B cell (primary cell): ENCODE results near the gene KIF17. TPM values are rescaled to one million over a fixed set of nuclear protein-coding genes. Genes with fewer than 3 reads are reported as not detected.

Source experiments
- ATAC-seq: fragments of 200-7000 bp; cut with Tn5 transposase; one replicate; pipeline ENCODE4 v1.10.0; 2021; ENCODE audit warnings: low read depth, mild to moderate bottlenecking, moderate number of reproducible peaks, moderate library complexity
- CTCF ChIA-PET: fragments of 350-600 bp; sonication (Branson Sonifier 250); formaldehyde crosslinking; loops from one replicate; lab custom pipeline; 2021; ENCODE audit warnings: antibody characterized with exemption, inconsistent platforms; lab: Charles Lee
- POLR2A ChIA-PET: fragments of 350-600 bp; sonication (Branson Sonifier 250); formaldehyde crosslinking; loops from one replicate; lab custom pipeline; 2021; ENCODE audit warnings: antibody characterized with exemption; lab: Charles Lee
- DNase-seq: peaks from one replicate; pipeline ENCODE4 v3.0.0; 2013
- H2AFZ ChIP-seq: 2 replicates; pipeline ENCODE4 v1.6.1; 2012; ENCODE audit warnings: mild to moderate bottlenecking, low read depth, low read length; ENCODE audit not compliant: insufficient read depth, poor library complexity, severe bottlenecking
- H3K27ac ChIP-seq, 2 donors: 1 replicate in 1 of 2; 2 replicates in 1 of 2; pipeline ENCODE4 v1.5.1; 2012 to 2013; ENCODE audit warnings: low read length in 2 of 2, mild to moderate bottlenecking in 2 of 2, moderate library complexity in 1 of 2
- H3K27me3 ChIP-seq, 4 experiments: fragments of 200-600 bp in 1 of 4; sonication (generic) in 1 of 4; replicated peaks in 1 of 4; 1 replicate in 2 of 4; 2 replicates in 2 of 4; pipeline versions ENCODE4 v1.6.1 to v1.7.0; 2013 to 2016; ENCODE audit warnings: low read length in 3 of 4, mild to moderate bottlenecking in 2 of 4, mixed read lengths in 1 of 4, moderate library complexity in 1 of 4; ENCODE audit not compliant: insufficient read depth in 4 of 4, control insufficient read depth in 3 of 4; ENCODE audit errors: control extremely low read depth in 1 of 4
- H3K36me3 ChIP-seq, 2 experiments: replicated peaks in 1 of 2; 1 replicate in 1 of 2; 2 replicates in 1 of 2; pipeline versions ENCODE4 v1.6.1 to v1.7.1; 2013; ENCODE audit warnings: low read length in 1 of 2; ENCODE audit not compliant: insufficient read depth in 2 of 2, control insufficient read depth in 1 of 2; ENCODE audit errors: control extremely low read depth in 1 of 2, extremely low read depth in 1 of 2
- H3K4me1 ChIP-seq, 2 donors: fragments of 200-600 bp in 1 of 2; sonication (generic) in 1 of 2; 1 replicate in 1 of 2; 2 replicates in 1 of 2; pipeline versions ENCODE4 v1.5.1 to v1.6.1; 2013 to 2017; ENCODE audit warnings: low read length in 2 of 2; ENCODE audit not compliant: control insufficient read depth in 2 of 2, insufficient read depth in 2 of 2
- H3K4me2 ChIP-seq: replicated peaks from 2 replicates; pipeline ENCODE3; 2012; ENCODE audit warnings: mild to moderate bottlenecking, low read depth, low read length; ENCODE audit not compliant: poor library complexity, severe bottlenecking
- H3K4me3 ChIP-seq, 5 experiments: fragments of 200-600 bp in 1 of 5; sonication (generic) in 1 of 5; 1 replicate in 3 of 5; 2 replicates in 2 of 5; pipeline versions ENCODE4 v1.5.1 to v1.7.0; 2011 to 2016; ENCODE audit warnings: low read length in 4 of 5, mild to moderate bottlenecking in 4 of 5, low read depth in 2 of 5, control low read depth in 1 of 5, moderate library complexity in 1 of 5; ENCODE audit not compliant: insufficient read depth in 1 of 5; ENCODE audit errors: control extremely low read depth in 1 of 5, extremely low read depth in 1 of 5
- H3K79me2 ChIP-seq: fragments of 200-600 bp; sonication (generic); one replicate; pipeline ENCODE4 v1.6.0; 2016; ENCODE audit warnings: low read length; ENCODE audit not compliant: control insufficient read depth, insufficient read depth
- H3K9ac ChIP-seq: fragments of 200-600 bp; sonication (generic); 2 replicates; pipeline ENCODE4 v1.6.1; 2017; ENCODE audit warnings: mild to moderate bottlenecking, low read length, moderate library complexity
- H3K9me3 ChIP-seq, 3 donors: one replicate each; pipeline versions ENCODE4 v1.6.1 to v1.7.1; 2013; ENCODE audit warnings: low read length in 2 of 3; ENCODE audit not compliant: control insufficient read depth in 2 of 3, insufficient read depth in 1 of 3; ENCODE audit errors: control extremely low read depth in 1 of 3
- H4K20me1 ChIP-seq: 2 replicates; pipeline ENCODE4 v1.6.0; 2012; ENCODE audit warnings: mild to moderate bottlenecking, low read length; ENCODE audit not compliant: insufficient read depth, control insufficient read depth, poor library complexity, severe bottlenecking
- H3K27ac Mint-ChIP-seq: one replicate; pipeline ENCODE4 v1.8.0; 2021; ENCODE audit warnings: mixed read lengths
- H3K27me3 Mint-ChIP-seq: one replicate; pipeline ENCODE4 v1.8.0; 2021; ENCODE audit warnings: mixed read lengths
- H3K4me1 Mint-ChIP-seq: one replicate; pipeline ENCODE4 v1.8.0; 2021; ENCODE audit warnings: mixed read lengths
- H3K4me3 Mint-ChIP-seq: one replicate; pipeline ENCODE4 v1.8.0; 2021; ENCODE audit warnings: mixed read lengths
- H3K9me3 Mint-ChIP-seq: one replicate; pipeline ENCODE4 v1.8.0; 2022; ENCODE audit warnings: mixed read lengths; ENCODE audit not compliant: insufficient read depth
- EZH2 ChIP-seq: IDR thresholded peaks from 2 replicates; pipeline ENCODE4 v1.6.1; 2012; ENCODE audit warnings: borderline replicate concordance, low read depth, mild to moderate bottlenecking, moderate library complexity, low read length; ENCODE audit not compliant: insufficient read depth, poor library complexity, severe bottlenecking
- WGBS: methylation state at CpG from one replicate; pipeline ENCODE4 v1.1.5; 2013; ENCODE audit warnings: missing lambda C conversion rate; ENCODE audit not compliant: insufficient coverage; 5-methylcytosine and 5-hydroxymethylcytosine counted together
- intact Hi-C: fragments of 100-400 bp; cut with micrococcal nuclease; formaldehyde crosslinking; loops from one replicate; pipeline ENCODE4 v1.10.0; 2022
- polyA plus RNA-seq: library from polyadenylated mRNA; depleted of rRNA; stranded (reverse); fragments of >200 nt; gene quantifications from 2 replicates; pipeline ENCODE4 v1.2.3, GENCODE V29; 2012
- total RNA-seq, 2 donors: library from RNA; stranded (reverse); fragments of 120-200 nt in 1 of 2; gene quantifications; 1 replicate in 1 of 2; 2 replicates in 1 of 2; pipeline versions ENCODE4 v1.2.3 to v1.2.4, GENCODE V29; 2013 to 2022
- TF ChIP-seq, protein P1 (sequence below): fragments of 200-600 bp; IDR thresholded peaks from one replicate; pipeline ENCODE4 v1.8.0; 2022; ENCODE audit warnings: antibody characterized with exemption, mild to moderate bottlenecking

KIF17 gene
- total and polyA plus RNA-seq, 2 donors (not counting 1 experiment from before 2014, with no cell fraction given), result not detected

GRCh38 chr1:20686883-20687725 is 30.7 kb downstream of the KIF17 start:
- ATAC-seq (no peak), DNase-seq (no peak)
- TF ChIP-seq, protein P1, sequence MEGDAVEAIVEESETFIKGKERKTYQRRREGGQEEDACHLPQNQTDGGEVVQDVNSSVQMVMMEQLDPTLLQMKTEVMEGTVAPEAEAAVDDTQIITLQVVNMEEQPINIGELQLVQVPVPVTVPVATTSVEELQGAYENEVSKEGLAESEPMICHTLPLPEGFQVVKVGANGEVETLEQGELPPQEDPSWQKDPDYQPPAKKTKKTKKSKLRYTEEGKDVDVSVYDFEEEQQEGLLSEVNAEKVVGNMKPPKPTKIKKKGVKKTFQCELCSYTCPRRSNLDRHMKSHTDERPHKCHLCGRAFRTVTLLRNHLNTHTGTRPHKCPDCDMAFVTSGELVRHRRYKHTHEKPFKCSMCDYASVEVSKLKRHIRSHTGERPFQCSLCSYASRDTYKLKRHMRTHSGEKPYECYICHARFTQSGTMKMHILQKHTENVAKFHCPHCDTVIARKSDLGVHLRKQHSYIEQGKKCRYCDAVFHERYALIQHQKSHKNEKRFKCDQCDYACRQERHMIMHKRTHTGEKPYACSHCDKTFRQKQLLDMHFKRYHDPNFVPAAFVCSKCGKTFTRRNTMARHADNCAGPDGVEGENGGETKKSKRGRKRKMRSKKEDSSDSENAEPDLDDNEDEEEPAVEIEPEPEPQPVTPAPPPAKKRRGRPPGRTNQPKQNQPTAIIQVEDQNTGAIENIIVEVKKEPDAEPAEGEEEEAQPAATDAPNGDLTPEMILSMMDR, result no peak
- TF ChIP-seq EZH2, result no peak
- intact Hi-C loops, result no loop called here
- H3K36me3 ChIP-seq, result no peaks in the 10 kb centered on the region
- H2AFZ ChIP-seq, result no peak overlapping the region
- Mint-ChIP-seq H3K4me3 (no peak overlapping the region), H3K9me3 (no peaks in the 10 kb centered on the region), H3K27me3 (peaks cover 13% of the 10 kb centered on the region), H3K4me1 (no peaks in the 10 kb centered on the region), H3K27ac (no peak overlapping the region)
- H3K9ac ChIP-seq, result no peak overlapping the region
- H3K4me1 ChIP-seq, result peaks cover 5 to 11% of the 10 kb centered on the region in 2 donors
- H3K4me3 ChIP-seq, result no peak overlapping the region
- POLR2A ChIA-PET, result no interaction called here
- H3K27me3 ChIP-seq, result peaks cover 0 to 12% (median 0%) of the 10 kb centered on the region in 4 experiments
- CTCF ChIA-PET, result interaction anchor here (1.1 kb wide), 1 partner anchor 10 kb away, joined by 3 read pairs; no protein-coding TSS in a partner anchor
- no peaks in the 10 kb centered on the region for H3K9me3 ChIP-seq
- no peaks in the 10 kb centered on the region for H3K79me2 ChIP-seq
- H4K20me1 ChIP-seq, result no peaks in the 10 kb centered on the region
- no peak overlapping the region for H3K4me2 ChIP-seq
- WGBS, result 87% methylated on average over 26 of the region's 26 CpGs
- no peak overlapping the region for H3K27ac ChIP-seq

DNA sequence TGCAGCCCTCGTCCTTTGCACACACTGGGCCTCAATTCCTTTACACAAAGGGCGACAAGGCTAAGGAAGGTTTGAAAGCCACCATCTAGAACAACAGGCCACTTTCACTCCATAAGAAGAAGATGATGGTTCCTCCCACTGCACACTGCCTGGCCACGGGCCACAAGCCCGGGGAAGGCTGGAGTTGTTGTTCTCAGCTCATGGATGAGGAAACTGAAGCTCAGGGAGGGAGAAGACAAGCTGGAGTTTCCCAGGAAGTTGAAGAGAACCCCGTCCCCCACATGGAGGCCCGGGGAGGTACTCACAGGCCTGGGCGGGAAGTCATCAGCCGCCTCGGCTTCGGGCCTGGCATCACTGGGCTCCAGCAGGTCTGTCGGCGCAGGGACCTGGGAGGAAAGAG is 32.1 kb downstream of the KIF17 start:
- no peak overlapping the region for H3K4me3 Mint-ChIP-seq
- ATAC-seq (no peak), DNase-seq (no peak)
- Histone ChIP-seq H3K9me3 (no peaks in the 10 kb centered on the region), H3K27ac (no peak overlapping the region), H3K79me2 (no peaks in the 10 kb centered on the region), H3K36me3 (no peaks in the 10 kb centered on the region), H3K9ac (no peak overlapping the region), H3K4me1 (peaks cover 5 to 11% of the 10 kb centered on the region in 2 donors), H3K4me3 (no peak overlapping the region), H4K20me1 (no peaks in the 10 kb centered on the region), H3K27me3 (peaks cover 0 to 12% (median 0%) of the 10 kb centered on the region in 4 experiments), H2AFZ (no peak overlapping the region), H3K4me2 (no peak overlapping the region)
- H3K9me3 Mint-ChIP-seq, result no peaks in the 10 kb centered on the region
- WGBS, result 96% methylated on average over 3 of the region's 12 CpGs
- no peak for TF ChIP-seq EZH2
- no peak overlapping the region for H3K27ac Mint-ChIP-seq
- H3K27me3 Mint-ChIP-seq, result peaks cover 16% of the 10 kb centered on the region
- POLR2A ChIA-PET, result no interaction called here
- CTCF ChIA-PET, result no interaction called here
- intact Hi-C loops, result no loop called here
- H3K4me1 Mint-ChIP-seq, result no peaks in the 10 kb centered on the region
